ENCODE measurements around the gene TRAM2.

TRAM2 gene

DNA sequence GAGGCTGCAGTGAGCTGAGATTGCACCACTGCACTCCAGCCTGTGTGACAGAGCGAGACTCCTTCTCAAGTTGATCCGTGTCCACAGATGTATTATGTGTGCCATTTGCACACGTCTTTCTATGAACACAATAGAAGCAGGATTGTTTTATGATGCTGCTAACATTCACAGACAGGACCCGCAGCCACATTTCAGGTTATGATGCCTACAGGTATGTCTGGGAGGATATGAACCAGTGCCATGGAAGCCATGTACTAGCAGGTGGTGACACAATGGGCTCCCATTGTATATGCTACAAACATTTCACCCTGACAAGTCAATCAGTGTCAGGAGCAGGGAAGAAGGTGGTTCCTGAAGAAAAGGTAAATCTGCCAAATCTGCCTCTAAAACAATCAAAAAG is 4.3 kb downstream of the TRAM2 start:
- TF ChIP-seq TCF4 (CRISPR knock-in tag; IDR thresholded peaks at IDR 0.05; ENCODE audit: borderline replicate concordance) (no peak), ZNF70 (CRISPR knock-in tag; IDR thresholded peaks at IDR 0.05) (no peak), ZNF565 (CRISPR knock-in tag; conservative IDR thresholded peaks at IDR 0.05; ENCODE audit: low read depth) (no peak), ZC3H10 (CRISPR knock-in tag; IDR thresholded peaks at IDR 0.05) (no peak), OSR1 (CRISPR knock-in tag; IDR thresholded peaks at IDR 0.05) (no peak), SNAI2 (CRISPR knock-in tag; IDR thresholded peaks at IDR 0.05) (no peak), ARNTL (CRISPR knock-in tag; IDR thresholded peaks at IDR 0.05; ENCODE audit: borderline replicate concordance, low read depth) (no peak), ZFP30 (CRISPR knock-in tag; IDR thresholded peaks at IDR 0.05) (no peak), TOX (CRISPR knock-in tag; IDR thresholded peaks at IDR 0.05; ENCODE audit: borderline replicate concordance) (no peak), PPARA (CRISPR knock-in tag; IDR thresholded peaks at IDR 0.05; ENCODE audit: borderline replicate concordance) (no peak), RARB (CRISPR knock-in tag; IDR thresholded peaks at IDR 0.05) (no peak)
- TF ChIP-seq, protein P1, sequence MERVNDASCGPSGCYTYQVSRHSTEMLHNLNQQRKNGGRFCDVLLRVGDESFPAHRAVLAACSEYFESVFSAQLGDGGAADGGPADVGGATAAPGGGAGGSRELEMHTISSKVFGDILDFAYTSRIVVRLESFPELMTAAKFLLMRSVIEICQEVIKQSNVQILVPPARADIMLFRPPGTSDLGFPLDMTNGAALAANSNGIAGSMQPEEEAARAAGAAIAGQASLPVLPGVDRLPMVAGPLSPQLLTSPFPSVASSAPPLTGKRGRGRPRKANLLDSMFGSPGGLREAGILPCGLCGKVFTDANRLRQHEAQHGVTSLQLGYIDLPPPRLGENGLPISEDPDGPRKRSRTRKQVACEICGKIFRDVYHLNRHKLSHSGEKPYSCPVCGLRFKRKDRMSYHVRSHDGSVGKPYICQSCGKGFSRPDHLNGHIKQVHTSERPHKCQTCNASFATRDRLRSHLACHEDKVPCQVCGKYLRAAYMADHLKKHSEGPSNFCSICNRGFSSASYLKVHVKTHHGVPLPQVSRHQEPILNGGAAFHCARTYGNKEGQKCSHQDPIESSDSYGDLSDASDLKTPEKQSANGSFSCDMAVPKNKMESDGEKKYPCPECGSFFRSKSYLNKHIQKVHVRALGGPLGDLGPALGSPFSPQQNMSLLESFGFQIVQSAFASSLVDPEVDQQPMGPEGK (CRISPR knock-in tag; IDR thresholded peaks at IDR 0.05; ENCODE audit: borderline replicate concordance): no peak
- TF ChIP-seq, protein P2, sequence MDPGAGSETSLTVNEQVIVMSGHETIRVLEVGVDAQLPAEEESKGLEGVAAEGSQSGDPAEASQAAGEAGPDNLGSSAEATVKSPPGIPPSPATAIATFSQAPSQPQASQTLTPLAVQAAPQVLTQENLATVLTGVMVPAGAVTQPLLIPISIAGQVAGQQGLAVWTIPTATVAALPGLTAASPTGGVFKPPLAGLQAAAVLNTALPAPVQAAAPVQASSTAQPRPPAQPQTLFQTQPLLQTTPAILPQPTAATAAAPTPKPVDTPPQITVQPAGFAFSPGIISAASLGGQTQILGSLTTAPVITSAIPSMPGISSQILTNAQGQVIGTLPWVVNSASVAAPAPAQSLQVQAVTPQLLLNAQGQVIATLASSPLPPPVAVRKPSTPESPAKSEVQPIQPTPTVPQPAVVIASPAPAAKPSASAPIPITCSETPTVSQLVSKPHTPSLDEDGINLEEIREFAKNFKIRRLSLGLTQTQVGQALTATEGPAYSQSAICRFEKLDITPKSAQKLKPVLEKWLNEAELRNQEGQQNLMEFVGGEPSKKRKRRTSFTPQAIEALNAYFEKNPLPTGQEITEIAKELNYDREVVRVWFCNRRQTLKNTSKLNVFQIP (CRISPR knock-in tag; IDR thresholded peaks at IDR 0.05; ENCODE audit: borderline replicate concordance, low read depth): no peak
- no peak for ATAC-seq

DNA sequence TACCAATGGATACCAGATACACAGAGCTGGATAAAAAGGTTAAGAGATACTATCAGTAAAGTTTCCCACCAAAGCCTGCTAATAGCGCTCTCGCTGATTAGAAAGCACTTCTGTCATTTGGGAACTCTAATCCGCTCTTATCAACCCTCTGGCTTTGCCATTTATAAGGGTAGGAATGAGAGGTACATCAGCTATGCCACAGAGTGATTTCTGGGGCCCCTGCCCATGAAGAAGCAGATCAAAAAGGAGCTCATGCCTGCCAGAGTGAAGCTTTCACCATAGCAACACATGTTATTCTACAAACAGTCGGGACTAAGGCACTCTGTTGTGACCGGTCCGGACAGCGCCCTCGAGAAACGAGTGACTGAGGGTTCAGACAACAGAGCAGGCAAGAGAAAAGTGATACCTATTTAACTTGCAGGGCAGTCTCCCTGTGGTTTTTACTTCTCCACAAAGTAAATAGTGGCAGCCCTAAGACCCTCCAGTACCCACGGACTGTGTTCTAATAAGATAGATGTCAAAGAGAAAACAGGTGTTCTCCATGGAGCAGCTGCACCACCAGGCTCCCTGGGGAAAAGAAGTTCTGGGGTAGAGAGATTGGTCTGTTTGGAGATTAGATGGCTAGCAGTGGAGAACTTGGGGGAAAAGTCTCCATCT is 5.6 kb downstream of the TRAM2 start:
- TF ChIP-seq RARB (CRISPR knock-in tag; IDR thresholded peaks at IDR 0.05): no peak
- TF ChIP-seq, protein P3, sequence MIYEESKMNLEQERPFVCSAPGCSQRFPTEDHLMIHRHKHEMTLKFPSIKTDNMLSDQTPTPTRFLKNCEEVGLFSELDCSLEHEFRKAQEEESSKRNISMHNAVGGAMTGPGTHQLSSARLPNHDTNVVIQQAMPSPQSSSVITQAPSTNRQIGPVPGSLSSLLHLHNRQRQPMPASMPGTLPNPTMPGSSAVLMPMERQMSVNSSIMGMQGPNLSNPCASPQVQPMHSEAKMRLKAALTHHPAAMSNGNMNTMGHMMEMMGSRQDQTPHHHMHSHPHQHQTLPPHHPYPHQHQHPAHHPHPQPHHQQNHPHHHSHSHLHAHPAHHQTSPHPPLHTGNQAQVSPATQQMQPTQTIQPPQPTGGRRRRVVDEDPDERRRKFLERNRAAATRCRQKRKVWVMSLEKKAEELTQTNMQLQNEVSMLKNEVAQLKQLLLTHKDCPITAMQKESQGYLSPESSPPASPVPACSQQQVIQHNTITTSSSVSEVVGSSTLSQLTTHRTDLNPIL (CRISPR knock-in tag; IDR thresholded peaks at IDR 0.05; ENCODE audit: low read depth): no peak
- TF ChIP-seq, protein P1 (CRISPR knock-in tag; IDR thresholded peaks at IDR 0.05; ENCODE audit: borderline replicate concordance): no peak
- no peak for TF ChIP-seq ESRRG (CRISPR knock-in tag; IDR thresholded peaks at IDR 0.05)
- TF ChIP-seq, protein P4, sequence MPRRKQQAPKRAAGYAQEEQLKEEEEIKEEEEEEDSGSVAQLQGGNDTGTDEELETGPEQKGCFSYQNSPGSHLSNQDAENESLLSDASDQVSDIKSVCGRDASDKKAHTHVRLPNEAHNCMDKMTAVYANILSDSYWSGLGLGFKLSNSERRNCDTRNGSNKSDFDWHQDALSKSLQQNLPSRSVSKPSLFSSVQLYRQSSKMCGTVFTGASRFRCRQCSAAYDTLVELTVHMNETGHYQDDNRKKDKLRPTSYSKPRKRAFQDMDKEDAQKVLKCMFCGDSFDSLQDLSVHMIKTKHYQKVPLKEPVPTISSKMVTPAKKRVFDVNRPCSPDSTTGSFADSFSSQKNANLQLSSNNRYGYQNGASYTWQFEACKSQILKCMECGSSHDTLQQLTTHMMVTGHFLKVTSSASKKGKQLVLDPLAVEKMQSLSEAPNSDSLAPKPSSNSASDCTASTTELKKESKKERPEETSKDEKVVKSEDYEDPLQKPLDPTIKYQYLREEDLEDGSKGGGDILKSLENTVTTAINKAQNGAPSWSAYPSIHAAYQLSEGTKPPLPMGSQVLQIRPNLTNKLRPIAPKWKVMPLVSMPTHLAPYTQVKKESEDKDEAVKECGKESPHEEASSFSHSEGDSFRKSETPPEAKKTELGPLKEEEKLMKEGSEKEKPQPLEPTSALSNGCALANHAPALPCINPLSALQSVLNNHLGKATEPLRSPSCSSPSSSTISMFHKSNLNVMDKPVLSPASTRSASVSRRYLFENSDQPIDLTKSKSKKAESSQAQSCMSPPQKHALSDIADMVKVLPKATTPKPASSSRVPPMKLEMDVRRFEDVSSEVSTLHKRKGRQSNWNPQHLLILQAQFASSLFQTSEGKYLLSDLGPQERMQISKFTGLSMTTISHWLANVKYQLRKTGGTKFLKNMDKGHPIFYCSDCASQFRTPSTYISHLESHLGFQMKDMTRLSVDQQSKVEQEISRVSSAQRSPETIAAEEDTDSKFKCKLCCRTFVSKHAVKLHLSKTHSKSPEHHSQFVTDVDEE (CRISPR knock-in tag; IDR thresholded peaks at IDR 0.05): no peak
- no peak; the same call in 2 of the 3 replicates for ATAC-seq

DNA sequence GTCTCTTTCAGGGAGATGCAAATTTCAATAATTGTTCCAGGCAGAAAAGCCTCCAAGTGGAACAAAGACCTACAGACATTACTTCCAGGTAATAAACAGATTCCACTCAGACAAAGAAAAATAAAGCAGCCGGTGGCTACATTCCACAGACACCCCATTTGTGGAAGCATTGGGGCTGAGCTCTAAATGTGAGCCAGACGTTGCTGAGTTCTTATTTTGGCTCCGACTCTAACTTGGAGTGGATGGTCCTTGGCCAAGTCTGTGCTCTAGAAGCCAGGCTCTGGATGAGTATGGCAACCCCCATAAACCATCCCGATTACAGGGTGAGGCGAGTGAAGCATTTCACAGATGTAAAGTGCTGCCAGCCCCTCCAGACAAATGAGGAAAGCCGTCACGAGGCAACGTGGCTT is 6.6 kb downstream of the TRAM2 start:
- TF ChIP-seq ZFP30 (CRISPR knock-in tag; IDR thresholded peaks at IDR 0.05) (no peak), TCF4 (CRISPR knock-in tag; IDR thresholded peaks at IDR 0.05; ENCODE audit: borderline replicate concordance) (no peak), BACH2 (CRISPR knock-in tag; IDR thresholded peaks at IDR 0.05; ENCODE audit: borderline replicate concordance) (no peak), ZFP3 (CRISPR knock-in tag; IDR thresholded peaks at IDR 0.05) (no peak), ZNF70 (CRISPR knock-in tag; IDR thresholded peaks at IDR 0.05) (no peak), ZNF8 (CRISPR knock-in tag; IDR thresholded peaks at IDR 0.05) (no peak), SNAI2 (CRISPR knock-in tag; IDR thresholded peaks at IDR 0.05) (no peak), CSDC2 (CRISPR knock-in tag; IDR thresholded peaks at IDR 0.05) (no peak), PPARA (CRISPR knock-in tag; IDR thresholded peaks at IDR 0.05; ENCODE audit: borderline replicate concordance) (no peak), RARB (CRISPR knock-in tag; IDR thresholded peaks at IDR 0.05) (no peak), ZNF565 (CRISPR knock-in tag; conservative IDR thresholded peaks at IDR 0.05; ENCODE audit: low read depth) (no peak)
- TF ChIP-seq, protein P3 (CRISPR knock-in tag; IDR thresholded peaks at IDR 0.05; ENCODE audit: low read depth): no peak
- peak; percentile 52 for ATAC-seq

All from SK-N-SH treated with all-trans-retinoic acid at 6 μM for 48 hours (cell line).